GM23338 (cell line): ENCODE data around the gene SLCO4A1. TPM values are rescaled to one million over a fixed set of nuclear protein-coding genes. Genes with fewer than 3 reads are reported as not detected.

ENCODE experiments used
- ATAC-seq: fragments of 200-7000 bp; cut with Tn5 transposase; 3 replicates; pipeline ENCODE4 v1.9.1; 2020
- DNase-seq: peaks from one replicate; pipeline ENCODE4 v3.0.0-alpha.2; 2015; ENCODE audit warnings: low spot score
- H2AFZ ChIP-seq: fragments of 200-600 bp; sonication (generic); 2 replicates; pipeline ENCODE4 v1.8.0; 2016; ENCODE audit warnings: antibody characterized with exemption, mild to moderate bottlenecking, moderate library complexity
- H3F3A ChIP-seq: fragments of 200-600 bp; sonication (generic); replicated peaks from 2 replicates; pipeline ENCODE4 v1.8.0; 2017; ENCODE audit warnings: antibody characterized with exemption, mixed run types, low read depth
- H3K27ac ChIP-seq: fragments of 200-600 bp; sonication (generic); 2 replicates; pipeline ENCODE4 v1.6.1; 2016; ENCODE audit warnings: low read depth
- H3K27me3 ChIP-seq: fragments of 200-600 bp; sonication (generic); 2 replicates; pipeline ENCODE4 v1.8.0; 2016; ENCODE audit warnings: mild to moderate bottlenecking, mixed run types, moderate library complexity; ENCODE audit not compliant: insufficient read depth
- H3K36me3 ChIP-seq: fragments of 200-600 bp; sonication (generic); 2 replicates; pipeline ENCODE4 v1.8.0; 2016; ENCODE audit warnings: mild to moderate bottlenecking; ENCODE audit not compliant: insufficient read depth
- H3K4me1 ChIP-seq: fragments of 200-600 bp; sonication (generic); 2 replicates; pipeline ENCODE4 v1.8.0; 2016; ENCODE audit warnings: mild to moderate bottlenecking, moderate library complexity; ENCODE audit not compliant: insufficient read depth
- H3K4me2 ChIP-seq: fragments of 200-600 bp; sonication (generic); 2 replicates; pipeline ENCODE4 v1.7.1; 2017; ENCODE audit warnings: mixed run types
- H3K4me3 ChIP-seq: fragments of 200-600 bp; sonication (generic); 2 replicates; pipeline ENCODE4 v1.6.1; 2016; ENCODE audit warnings: mixed run types
- H3K79me2 ChIP-seq: fragments of 200-600 bp; sonication (generic); replicated peaks from 2 replicates; pipeline ENCODE4 v1.8.0; 2017; ENCODE audit warnings: mild to moderate bottlenecking; ENCODE audit not compliant: insufficient read depth
- H3K9me2 ChIP-seq: fragments of 200-600 bp; sonication (generic); 2 replicates; pipeline ENCODE4 v1.8.0; 2017; ENCODE audit not compliant: insufficient read depth
- H4K20me1 ChIP-seq: fragments of 200-600 bp; sonication (generic); replicated peaks from 2 replicates; pipeline ENCODE4 v1.8.0; 2017; ENCODE audit warnings: mild to moderate bottlenecking; ENCODE audit not compliant: insufficient read depth
- H3K27ac Mint-ChIP-seq: 2 replicates; pipeline ENCODE4 v1.8.0; 2020; ENCODE audit warnings: inconsistent platforms, mild to moderate bottlenecking, moderate library complexity, mixed read lengths
- H3K27me3 Mint-ChIP-seq: 3 replicates; pipeline ENCODE4 v1.8.0; 2022; ENCODE audit warnings: low read depth, mild to moderate bottlenecking, moderate library complexity, mixed read lengths, inconsistent platforms; ENCODE audit not compliant: insufficient read depth, poor library complexity
- H3K36me3 Mint-ChIP-seq: 3 replicates; pipeline ENCODE4 v1.8.0; 2021; ENCODE audit warnings: low read depth, mild to moderate bottlenecking, inconsistent platforms, moderate library complexity, mixed read lengths
- H3K4me1 Mint-ChIP-seq: 3 replicates; pipeline ENCODE4 v1.8.0; 2020; ENCODE audit warnings: mild to moderate bottlenecking, inconsistent platforms, mixed read lengths
- H3K4me3 Mint-ChIP-seq: 3 replicates; pipeline ENCODE4 v1.8.0; 2021; ENCODE audit warnings: moderate library complexity, mild to moderate bottlenecking, inconsistent platforms, mixed read lengths
- H3K9me3 Mint-ChIP-seq: 3 replicates; pipeline ENCODE4 v1.8.0; 2020; ENCODE audit warnings: moderate library complexity, mild to moderate bottlenecking, inconsistent platforms, mixed read lengths
- CREB1 ChIP-seq: fragments of 250-450 bp; sonication (Bioruptor Pico); IDR thresholded peaks from 2 replicates; pipeline ENCODE4 v1.5.0; 2020; ENCODE audit warnings: low read depth, mild to moderate bottlenecking, moderate library complexity
- EZH2 ChIP-seq: fragments of 200-600 bp; sonication (generic); IDR thresholded peaks from one replicate; pipeline ENCODE4 v1.8.0; 2017; ENCODE audit warnings: antibody characterized with exemption, mild to moderate bottlenecking, low read depth; ENCODE audit not compliant: unreplicated experiment
- EZH2phosphoT487 ChIP-seq: fragments of 200-600 bp; sonication (generic); IDR thresholded peaks from one replicate; pipeline ENCODE4 v1.8.1; 2018; ENCODE audit warnings: antibody characterized with exemption; ENCODE audit not compliant: unreplicated experiment
- POLR2AphosphoS5 ChIP-seq: IDR thresholded peaks from 2 replicates; pipeline ENCODE4 v1.6.1; 2016; ENCODE audit warnings: antibody characterized with exemption, low read depth
- STAT1 ChIP-seq: IDR thresholded peaks from one replicate; pipeline ENCODE4 v1.6.1; 2016; ENCODE audit warnings: antibody characterized with exemption; ENCODE audit not compliant: unreplicated experiment
- ZNF331 ChIP-seq: fragments of 250-450 bp; sonication (Bioruptor Pico); IDR thresholded peaks from 2 replicates; pipeline ENCODE4 v1.5.0; 2020; ENCODE audit warnings: low read depth, mild to moderate bottlenecking, moderate library complexity
- polyA plus RNA-seq: library from polyadenylated mRNA; unstranded; fragments of >200 nt; fragmentation: Nextera tagmentation; extraction: Ambion mirVana; gene quantifications from 2 replicates; pipeline ENCODE4 v1.2.1, GENCODE V29; 2016
- total RNA-seq: library from RNA; depleted of rRNA; stranded (reverse); fragments of >200 nt; shearing (Covaris generic); gene quantifications from 2 replicates; pipeline ENCODE4 v1.2.3, GENCODE V29; 2014
- TF ChIP-seq, protein P1 (sequence below): IDR thresholded peaks from one replicate; pipeline ENCODE4 v1.6.1; 2018; ENCODE audit warnings: antibody characterized with exemption; ENCODE audit not compliant: unreplicated experiment
- TF ChIP-seq, protein P2 (sequence below), 2 experiments: fragments of 200-600 bp in 1 of 2; sonication (generic) in 1 of 2; conservative IDR thresholded peaks; 2 replicates each; pipeline versions ENCODE4 v1.5.1 to v1.6.1; 2016 to 2017; ENCODE audit warnings: antibody characterized with exemption in 2 of 2, low read depth in 2 of 2, mild to moderate bottlenecking in 2 of 2, moderate library complexity in 1 of 2

Gene SLCO4A1
- total and polyA plus RNA-seq, 2 experiments from 2014 or later = 28.5 to 41.6 TPM

DNA sequence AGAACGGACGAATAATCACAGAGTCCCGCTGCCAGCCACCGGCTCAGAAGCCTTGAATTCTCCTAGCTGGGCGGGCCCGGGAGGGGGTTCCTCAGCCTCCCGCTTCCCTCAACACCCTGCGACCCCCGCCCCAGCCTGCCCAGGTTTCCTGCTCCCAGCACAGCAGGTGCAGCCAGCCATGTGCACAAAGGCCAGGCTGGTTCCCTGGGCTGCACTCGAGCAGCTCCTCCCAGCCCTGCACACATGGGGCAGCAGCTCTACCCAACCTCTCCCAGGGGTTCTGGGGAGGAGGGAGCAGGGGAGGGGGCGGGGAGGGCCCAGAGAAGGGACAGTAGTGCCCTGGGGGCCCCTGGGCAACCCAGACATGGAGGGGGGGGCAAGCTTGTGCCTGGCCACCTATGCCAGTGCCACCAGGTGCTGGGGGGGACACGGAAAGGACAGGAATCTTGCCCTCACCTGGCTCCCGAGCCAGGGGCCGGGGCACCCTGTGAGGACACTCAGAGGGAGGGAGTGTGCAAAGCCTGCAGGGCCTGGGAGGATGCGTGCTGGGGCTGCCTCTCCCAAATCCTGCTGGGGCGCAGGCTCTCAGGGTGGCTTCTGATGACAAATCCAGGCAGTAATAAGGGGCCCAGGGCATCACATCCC is 65.1 kb downstream of the SLCO4A1 start (continued):
- TF ChIP-seq, protein P1, sequence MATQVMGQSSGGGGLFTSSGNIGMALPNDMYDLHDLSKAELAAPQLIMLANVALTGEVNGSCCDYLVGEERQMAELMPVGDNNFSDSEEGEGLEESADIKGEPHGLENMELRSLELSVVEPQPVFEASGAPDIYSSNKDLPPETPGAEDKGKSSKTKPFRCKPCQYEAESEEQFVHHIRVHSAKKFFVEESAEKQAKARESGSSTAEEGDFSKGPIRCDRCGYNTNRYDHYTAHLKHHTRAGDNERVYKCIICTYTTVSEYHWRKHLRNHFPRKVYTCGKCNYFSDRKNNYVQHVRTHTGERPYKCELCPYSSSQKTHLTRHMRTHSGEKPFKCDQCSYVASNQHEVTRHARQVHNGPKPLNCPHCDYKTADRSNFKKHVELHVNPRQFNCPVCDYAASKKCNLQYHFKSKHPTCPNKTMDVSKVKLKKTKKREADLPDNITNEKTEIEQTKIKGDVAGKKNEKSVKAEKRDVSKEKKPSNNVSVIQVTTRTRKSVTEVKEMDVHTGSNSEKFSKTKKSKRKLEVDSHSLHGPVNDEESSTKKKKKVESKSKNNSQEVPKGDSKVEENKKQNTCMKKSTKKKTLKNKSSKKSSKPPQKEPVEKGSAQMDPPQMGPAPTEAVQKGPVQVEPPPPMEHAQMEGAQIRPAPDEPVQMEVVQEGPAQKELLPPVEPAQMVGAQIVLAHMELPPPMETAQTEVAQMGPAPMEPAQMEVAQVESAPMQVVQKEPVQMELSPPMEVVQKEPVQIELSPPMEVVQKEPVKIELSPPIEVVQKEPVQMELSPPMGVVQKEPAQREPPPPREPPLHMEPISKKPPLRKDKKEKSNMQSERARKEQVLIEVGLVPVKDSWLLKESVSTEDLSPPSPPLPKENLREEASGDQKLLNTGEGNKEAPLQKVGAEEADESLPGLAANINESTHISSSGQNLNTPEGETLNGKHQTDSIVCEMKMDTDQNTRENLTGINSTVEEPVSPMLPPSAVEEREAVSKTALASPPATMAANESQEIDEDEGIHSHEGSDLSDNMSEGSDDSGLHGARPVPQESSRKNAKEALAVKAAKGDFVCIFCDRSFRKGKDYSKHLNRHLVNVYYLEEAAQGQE = no peak
- no peak for TF ChIP-seq ZNF331
- no peak for TF ChIP-seq EZH2phosphoT487
- TF ChIP-seq EZH2 = no peak
- TF ChIP-seq CREB1 (CRISPR knock-in tag) = no peak
- no peak for TF ChIP-seq STAT1
- TF ChIP-seq POLR2AphosphoS5 = no peak

DNA sequence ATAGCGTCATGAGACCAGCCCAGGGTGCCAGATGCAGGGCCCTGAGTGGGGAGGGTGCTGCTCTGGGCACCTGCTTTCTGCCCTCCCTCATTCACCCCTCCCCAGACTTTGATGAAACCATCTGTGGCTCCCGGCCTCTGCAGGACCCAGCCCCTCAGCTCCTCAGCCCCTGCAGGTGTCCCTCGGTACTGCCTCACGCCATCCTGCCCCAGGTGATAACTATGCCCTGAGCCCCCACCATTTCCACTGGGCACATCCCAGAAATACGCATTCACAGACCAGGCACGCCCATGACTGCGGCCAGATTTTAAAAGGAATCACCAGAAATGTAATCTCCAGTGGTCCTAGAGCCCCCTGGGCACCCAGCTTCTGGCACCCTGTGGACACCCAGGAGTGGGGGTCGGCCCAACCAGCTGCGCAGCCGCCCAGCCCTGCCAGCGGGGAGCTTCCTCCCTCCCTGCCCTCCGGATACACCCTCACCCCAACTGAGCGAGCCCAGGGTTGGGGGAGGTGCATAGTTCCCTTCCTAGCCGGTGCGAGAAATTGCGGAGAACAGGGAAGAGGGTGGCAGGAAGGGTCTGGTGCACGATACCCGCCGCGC is 65.7 kb downstream of the SLCO4A1 start:
- peak; percentile 87 for DNase-seq

More for the DNA sequence above, 65.7 kb downstream of the SLCO4A1 start:
- TF ChIP-seq, protein P2, sequence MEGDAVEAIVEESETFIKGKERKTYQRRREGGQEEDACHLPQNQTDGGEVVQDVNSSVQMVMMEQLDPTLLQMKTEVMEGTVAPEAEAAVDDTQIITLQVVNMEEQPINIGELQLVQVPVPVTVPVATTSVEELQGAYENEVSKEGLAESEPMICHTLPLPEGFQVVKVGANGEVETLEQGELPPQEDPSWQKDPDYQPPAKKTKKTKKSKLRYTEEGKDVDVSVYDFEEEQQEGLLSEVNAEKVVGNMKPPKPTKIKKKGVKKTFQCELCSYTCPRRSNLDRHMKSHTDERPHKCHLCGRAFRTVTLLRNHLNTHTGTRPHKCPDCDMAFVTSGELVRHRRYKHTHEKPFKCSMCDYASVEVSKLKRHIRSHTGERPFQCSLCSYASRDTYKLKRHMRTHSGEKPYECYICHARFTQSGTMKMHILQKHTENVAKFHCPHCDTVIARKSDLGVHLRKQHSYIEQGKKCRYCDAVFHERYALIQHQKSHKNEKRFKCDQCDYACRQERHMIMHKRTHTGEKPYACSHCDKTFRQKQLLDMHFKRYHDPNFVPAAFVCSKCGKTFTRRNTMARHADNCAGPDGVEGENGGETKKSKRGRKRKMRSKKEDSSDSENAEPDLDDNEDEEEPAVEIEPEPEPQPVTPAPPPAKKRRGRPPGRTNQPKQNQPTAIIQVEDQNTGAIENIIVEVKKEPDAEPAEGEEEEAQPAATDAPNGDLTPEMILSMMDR (conservative IDR thresholded peaks at IDR 0.05; ENCODE audit: low read depth in 2 of 2) = peak; percentile 47 to 61
- TF ChIP-seq ZNF331 (no peak), POLR2AphosphoS5 (no peak), EZH2 (peak; percentile 63)
- peak overlapping the region; percentile 82 for H3K4me2 ChIP-seq
- no peaks in the 10 kb centered on the region for H3K9me2 ChIP-seq
- no peaks in the 10 kb centered on the region for H3K79me2 ChIP-seq
- no peaks in the 10 kb centered on the region for H3F3A ChIP-seq
- H3K36me3 ChIP-seq = no peaks in the 10 kb centered on the region
- H3K27me3 Mint-ChIP-seq = peaks cover 32% of the 10 kb centered on the region
- H3K36me3 Mint-ChIP-seq = no peaks in the 10 kb centered on the region; the same call in 2 of the 3 replicates
- H3K4me1 Mint-ChIP-seq = peaks cover 5% of the 10 kb centered on the region; the same call in 2 of the 3 replicates
- no peak overlapping the region for H3K27ac ChIP-seq
- H3K27ac Mint-ChIP-seq = no peak overlapping the region
- no peaks in the 10 kb centered on the region for H4K20me1 ChIP-seq
- peak overlapping the region; percentile 71 for H3K4me3 Mint-ChIP-seq
- peaks cover 3% of the 10 kb centered on the region; the same call in 1 of the 2 replicates for H3K4me1 ChIP-seq
- peak overlapping the region; percentile 85 for H2AFZ ChIP-seq
- no peaks in the 10 kb centered on the region for H3K9me3 Mint-ChIP-seq
- H3K4me3 ChIP-seq = peak overlapping the region; percentile 62
- peaks cover 30% of the 10 kb centered on the region for H3K27me3 ChIP-seq
- peak; percentile 82 for ATAC-seq
